K562 (cell line): ENCODE measurements around the gene TXLNA. TPM values are rescaled to one million over a fixed set of nuclear protein-coding genes. Genes with fewer than 3 reads are reported as not detected.

ENCODE experiments used
- BRD9 ChIP-seq: fragments of 450-650 bp; IDR thresholded peaks from 2 replicates; pipeline ENCODE4 v1.6.1; 2018; ENCODE audit warnings: low read depth; ENCODE audit not compliant: partially characterized antibody
- CBX5 ChIP-seq: IDR thresholded peaks from 2 replicates; pipeline ENCODE4 v1.6.1; 2014; ENCODE audit warnings: low read depth, borderline replicate concordance
- CBX8 ChIP-seq: fragments of 200-600 bp; sonication (generic); IDR thresholded peaks from 2 replicates; pipeline ENCODE4 v1.6.1; 2012; ENCODE audit warnings: borderline replicate concordance, mixed run types, low read depth, mild to moderate bottlenecking, moderate library complexity, mixed read lengths, low read length, control low read depth, inconsistent platforms; ENCODE audit not compliant: poor library complexity, severe bottlenecking; ENCODE audit errors: extremely low read depth
- DACH1 ChIP-seq: fragments of 450-650 bp; IDR thresholded peaks from 2 replicates; pipeline ENCODE4 v1.6.1; 2018; ENCODE audit not compliant: partially characterized antibody
- DIDO1 ChIP-seq: fragments of 450-650 bp; IDR thresholded peaks from 2 replicates; pipeline ENCODE4 v1.6.1; 2016; ENCODE audit warnings: low read depth, missing biosample characterization, missing genetic modification characterization
- FOS ChIP-seq: IDR thresholded peaks from 3 replicates; pipeline ENCODE4 v1.6.1; 2011; ENCODE audit not compliant: insufficient read length; ENCODE audit errors: extremely low read depth
- MCM7 ChIP-seq, 2 experiments: fragments of 450-650 bp; IDR thresholded peaks; 2 replicates each; pipeline ENCODE4 v1.6.1; 2016 to 2018
- NR2F6 ChIP-seq: fragments of 450-650 bp; formaldehyde crosslinking; IDR thresholded peaks from 2 replicates; pipeline ENCODE4 v1.4.0; 2020; ENCODE audit warnings: mild to moderate bottlenecking
- RBM15 ChIP-seq: fragments of 200-400 bp; formaldehyde crosslinking; IDR thresholded peaks from 2 replicates; pipeline ENCODE4 v1.6.1; 2018; ENCODE audit warnings: mild to moderate bottlenecking, low read length, moderate library complexity; ENCODE audit not compliant: insufficient read depth
- SPI1 ChIP-seq: IDR thresholded peaks from 2 replicates; pipeline ENCODE4 v1.6.1; 2011; ENCODE audit warnings: low read depth, low read length, control low read depth, borderline replicate concordance
- TCF3 ChIP-seq: sonication (generic); formaldehyde crosslinking; IDR thresholded peaks from 2 replicates; pipeline ENCODE4 v1.4.0; 2020; ENCODE audit warnings: mild to moderate bottlenecking, missing genetic modification reagents
- TSC22D4 ChIP-seq: fragments of 450-650 bp; IDR thresholded peaks from 2 replicates; pipeline ENCODE4 v1.6.1; 2016; ENCODE audit warnings: missing genetic modification characterization, missing biosample characterization, control low read depth
- ZNF165 ChIP-seq: fragments of 250-450 bp; sonication (Bioruptor Pico); IDR thresholded peaks from 2 replicates; pipeline ENCODE4 v1.4.0; 2020; ENCODE audit warnings: borderline replicate concordance
- ZNF830 ChIP-seq: fragments of 250-450 bp; sonication (Bioruptor Pico); IDR thresholded peaks from 2 replicates; pipeline ENCODE4 v1.5.0; 2021; ENCODE audit warnings: mild to moderate bottlenecking
- polyA plus RNA-seq, 8 experiments: library from polyadenylated mRNA; depleted of rRNA in 4 of 8; stranded (reverse) in 5 of 8; unstranded in 3 of 8; fragments of >200 nt; fragmentation: Nextera tagmentation in 2 of 8; fragmentation: Illumina TruSeq in 1 of 8; extraction: Ambion mirVana in 2 of 8; extraction: Trizol in 1 of 8; gene quantifications; 2 replicates each; pipeline versions ENCODE4 v1.2.1 to v1.2.3, GENCODE V29; 2011 to 2014; ENCODE audit warnings: inconsistent platforms in 1 of 8, missing spikeins in 1 of 8
- total RNA-seq, 7 experiments: library from RNA; depleted of rRNA in 6 of 7; stranded (reverse); fragments of >200 nt in 6 of 7; fragmentation: Illumina TruSeq in 2 of 7; extraction: Trizol in 2 of 7; gene quantifications; 2 replicates each; pipeline versions ENCODE4 v1.2.1 to v1.2.3, GENCODE V29; 2011 to 2021; ENCODE audit warnings: low replicate concordance in 1 of 7
- TF ChIP-seq, protein P1 (sequence below): sonication (generic); formaldehyde crosslinking; IDR thresholded peaks from 2 replicates; pipeline ENCODE4 v1.8.0; 2023; ENCODE audit warnings: mild to moderate bottlenecking, missing genetic modification reagents
- TF ChIP-seq, protein P2 (sequence below): fragments of 250-450 bp; sonication (Bioruptor Pico); IDR thresholded peaks from 2 replicates; pipeline ENCODE4 v1.4.0; 2020
- TF ChIP-seq, protein P3 (sequence below), 2 experiments: fragments of 150-350 bp in 1 of 2; IDR thresholded peaks; 2 replicates each; pipeline ENCODE4 v1.6.1; 2012 to 2016; ENCODE audit warnings: low read depth in 2 of 2, low read length in 2 of 2, mild to moderate bottlenecking in 1 of 2, moderate library complexity in 1 of 2

The TXLNA gene
- total and polyA plus RNA-seq, 9 of the 15 experiments (the other 6 are each of a cell fraction or from before 2014, with no cell fraction given) = 9.2 to 54.5 (median 39.3) TPM

DNA sequence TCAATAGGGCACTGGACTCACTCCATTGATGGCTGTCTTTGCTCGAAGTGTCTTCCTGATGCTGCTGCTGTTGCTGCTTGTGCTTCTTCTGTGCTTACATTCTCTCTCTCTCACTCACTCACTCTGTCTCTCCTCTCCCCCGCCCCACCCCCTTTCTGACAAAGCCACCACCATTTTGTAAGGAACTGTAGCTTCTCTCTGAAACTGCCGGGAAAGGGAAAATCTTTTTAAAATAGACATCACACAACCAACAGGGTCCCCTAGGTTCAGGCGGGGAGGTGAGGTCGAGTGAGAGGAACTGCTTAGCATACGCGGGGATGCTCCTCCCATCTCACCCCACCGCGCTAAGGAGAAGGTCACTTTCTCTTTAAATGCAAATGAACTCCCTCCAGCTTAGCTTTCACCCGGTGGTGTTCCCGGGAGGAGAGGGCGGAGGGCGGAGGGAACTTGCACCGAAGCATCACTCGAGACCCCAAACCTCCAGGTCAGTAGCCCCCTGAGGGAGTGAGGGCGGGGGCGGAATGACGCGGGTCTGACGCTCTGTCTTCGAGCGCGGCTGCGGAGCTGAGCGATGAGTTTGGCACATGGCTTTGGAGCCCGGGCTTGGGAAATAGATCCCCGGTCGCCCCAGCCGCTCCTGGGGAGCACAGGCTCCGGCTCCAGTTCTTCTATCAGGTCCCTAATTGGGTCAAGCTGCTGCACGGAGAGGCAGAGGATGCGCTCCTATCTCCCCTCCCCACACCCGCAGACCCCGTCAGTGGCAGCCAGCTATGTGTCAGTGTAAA lies 20.9 kb downstream of the TXLNA start, which contains the start of gene CCDC28B (continued):
- TF ChIP-seq, protein P1, sequence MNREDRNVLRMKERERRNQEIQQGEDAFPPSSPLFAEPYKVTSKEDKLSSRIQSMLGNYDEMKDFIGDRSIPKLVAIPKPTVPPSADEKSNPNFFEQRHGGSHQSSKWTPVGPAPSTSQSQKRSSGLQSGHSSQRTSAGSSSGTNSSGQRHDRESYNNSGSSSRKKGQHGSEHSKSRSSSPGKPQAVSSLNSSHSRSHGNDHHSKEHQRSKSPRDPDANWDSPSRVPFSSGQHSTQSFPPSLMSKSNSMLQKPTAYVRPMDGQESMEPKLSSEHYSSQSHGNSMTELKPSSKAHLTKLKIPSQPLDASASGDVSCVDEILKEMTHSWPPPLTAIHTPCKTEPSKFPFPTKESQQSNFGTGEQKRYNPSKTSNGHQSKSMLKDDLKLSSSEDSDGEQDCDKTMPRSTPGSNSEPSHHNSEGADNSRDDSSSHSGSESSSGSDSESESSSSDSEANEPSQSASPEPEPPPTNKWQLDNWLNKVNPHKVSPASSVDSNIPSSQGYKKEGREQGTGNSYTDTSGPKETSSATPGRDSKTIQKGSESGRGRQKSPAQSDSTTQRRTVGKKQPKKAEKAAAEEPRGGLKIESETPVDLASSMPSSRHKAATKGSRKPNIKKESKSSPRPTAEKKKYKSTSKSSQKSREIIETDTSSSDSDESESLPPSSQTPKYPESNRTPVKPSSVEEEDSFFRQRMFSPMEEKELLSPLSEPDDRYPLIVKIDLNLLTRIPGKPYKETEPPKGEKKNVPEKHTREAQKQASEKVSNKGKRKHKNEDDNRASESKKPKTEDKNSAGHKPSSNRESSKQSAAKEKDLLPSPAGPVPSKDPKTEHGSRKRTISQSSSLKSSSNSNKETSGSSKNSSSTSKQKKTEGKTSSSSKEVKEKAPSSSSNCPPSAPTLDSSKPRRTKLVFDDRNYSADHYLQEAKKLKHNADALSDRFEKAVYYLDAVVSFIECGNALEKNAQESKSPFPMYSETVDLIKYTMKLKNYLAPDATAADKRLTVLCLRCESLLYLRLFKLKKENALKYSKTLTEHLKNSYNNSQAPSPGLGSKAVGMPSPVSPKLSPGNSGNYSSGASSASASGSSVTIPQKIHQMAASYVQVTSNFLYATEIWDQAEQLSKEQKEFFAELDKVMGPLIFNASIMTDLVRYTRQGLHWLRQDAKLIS (CRISPR knock-in tag) = 0 out of 2 replicates have a peak, but pooled peaks have one; percentile 56
- TF ChIP-seq SPI1 (peak; percentile 78), NR2F6 (CRISPR knock-in tag) (no peak), DIDO1 (tag) (no peak), RBM15 (no peak), CBX5 (no peak), ZNF165 (CRISPR knock-in tag) (no peak), DACH1 (no peak), TCF3 (CRISPR knock-in tag) (no peak), TSC22D4 (no peak), MCM7 (IDR thresholded peaks at IDR 0.05) (no peak), FOS (no peak), BRD9 (no peak), ZNF830 (CRISPR knock-in tag) (no peak), CBX8 (no peak)
- TF ChIP-seq, protein P2, sequence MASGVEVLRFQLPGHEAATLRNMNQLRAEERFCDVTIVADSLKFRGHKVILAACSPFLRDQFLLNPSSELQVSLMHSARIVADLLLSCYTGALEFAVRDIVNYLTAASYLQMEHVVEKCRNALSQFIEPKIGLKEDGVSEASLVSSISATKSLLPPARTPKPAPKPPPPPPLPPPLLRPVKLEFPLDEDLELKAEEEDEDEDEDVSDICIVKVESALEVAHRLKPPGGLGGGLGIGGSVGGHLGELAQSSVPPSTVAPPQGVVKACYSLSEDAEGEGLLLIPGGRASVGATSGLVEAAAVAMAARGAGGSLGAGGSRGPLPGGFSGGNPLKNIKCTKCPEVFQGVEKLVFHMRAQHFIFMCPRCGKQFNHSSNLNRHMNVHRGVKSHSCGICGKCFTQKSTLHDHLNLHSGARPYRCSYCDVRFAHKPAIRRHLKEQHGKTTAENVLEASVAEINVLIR = no peak; the same call in 1 of the 2 replicates
- TF ChIP-seq, protein P3, sequence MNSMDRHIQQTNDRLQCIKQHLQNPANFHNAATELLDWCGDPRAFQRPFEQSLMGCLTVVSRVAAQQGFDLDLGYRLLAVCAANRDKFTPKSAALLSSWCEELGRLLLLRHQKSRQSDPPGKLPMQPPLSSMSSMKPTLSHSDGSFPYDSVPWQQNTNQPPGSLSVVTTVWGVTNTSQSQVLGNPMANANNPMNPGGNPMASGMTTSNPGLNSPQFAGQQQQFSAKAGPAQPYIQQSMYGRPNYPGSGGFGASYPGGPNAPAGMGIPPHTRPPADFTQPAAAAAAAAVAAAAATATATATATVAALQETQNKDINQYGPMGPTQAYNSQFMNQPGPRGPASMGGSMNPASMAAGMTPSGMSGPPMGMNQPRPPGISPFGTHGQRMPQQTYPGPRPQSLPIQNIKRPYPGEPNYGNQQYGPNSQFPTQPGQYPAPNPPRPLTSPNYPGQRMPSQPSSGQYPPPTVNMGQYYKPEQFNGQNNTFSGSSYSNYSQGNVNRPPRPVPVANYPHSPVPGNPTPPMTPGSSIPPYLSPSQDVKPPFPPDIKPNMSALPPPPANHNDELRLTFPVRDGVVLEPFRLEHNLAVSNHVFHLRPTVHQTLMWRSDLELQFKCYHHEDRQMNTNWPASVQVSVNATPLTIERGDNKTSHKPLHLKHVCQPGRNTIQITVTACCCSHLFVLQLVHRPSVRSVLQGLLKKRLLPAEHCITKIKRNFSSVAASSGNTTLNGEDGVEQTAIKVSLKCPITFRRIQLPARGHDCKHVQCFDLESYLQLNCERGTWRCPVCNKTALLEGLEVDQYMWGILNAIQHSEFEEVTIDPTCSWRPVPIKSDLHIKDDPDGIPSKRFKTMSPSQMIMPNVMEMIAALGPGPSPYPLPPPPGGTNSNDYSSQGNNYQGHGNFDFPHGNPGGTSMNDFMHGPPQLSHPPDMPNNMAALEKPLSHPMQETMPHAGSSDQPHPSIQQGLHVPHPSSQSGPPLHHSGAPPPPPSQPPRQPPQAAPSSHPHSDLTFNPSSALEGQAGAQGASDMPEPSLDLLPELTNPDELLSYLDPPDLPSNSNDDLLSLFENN (IDR thresholded peaks at IDR 0.05; ENCODE audit: low read depth in 2 of 2, low read length in 2 of 2) = no peak
